ENCODE data around the gene UNC13B.
"Not testable (repeated sequence)": the region's sequence is repeated elsewhere in the genome, so short reads cannot be mapped to it uniquely, and the experiment has no call there.

The UNC13B gene

GRCh38 chr9:35229066-35229778 lies 67.4 kb downstream of the UNC13B start:
- DNase-seq, result no peak

- DNase-seq, result no peak
Measured at GRCh38 chr9:35229779-35230143, 68.0 kb downstream of the UNC13B start.

GRCh38 chr9:35232867-35233544 lies 71.2 kb downstream of the UNC13B start:
- DNase-seq, result no peak

GRCh38 chr9:35236692-35237091 lies 74.9 kb downstream of the UNC13B start:
- DNase-seq, result no peak

GRCh38 chr9:35237311-35237710 lies 75.5 kb downstream of the UNC13B start:
- DNase-seq, result no peak

- DNase-seq, result not testable (repeated sequence)
Measured at GRCh38 chr9:35245945-35246344, 84.1 kb downstream of the UNC13B start.

- no peak for DNase-seq
Measured at GRCh38 chr9:35253075-35253474, 91.3 kb downstream of the UNC13B start.

- DNase-seq, result no peak
Measured at GRCh38 chr9:35254237-35254636, 92.4 kb downstream of the UNC13B start.

- DNase-seq, result no peak
Measured at GRCh38 chr9:35254984-35255857, 93.4 kb downstream of the UNC13B start.

GRCh38 chr9:35257986-35258659 lies 96.3 kb downstream of the UNC13B start:
- no peak for DNase-seq

- peak; percentile 56 for DNase-seq
Measured at GRCh38 chr9:35258660-35259474, 97.1 kb downstream of the UNC13B start.

- DNase-seq, result no peak
Measured at GRCh38 chr9:35260186-35260585, 98.4 kb downstream of the UNC13B start.

- DNase-seq, result no peak
Measured at GRCh38 chr9:35262064-35262463, 100.3 kb downstream of the UNC13B start.

GRCh38 chr9:35267710-35268109 lies 105.9 kb downstream of the UNC13B start:
- DNase-seq, result no peak

GRCh38 chr9:35269919-35270318 lies 108.1 kb downstream of the UNC13B start:
- no peak for DNase-seq

GRCh38 chr9:35271637-35272036 lies 109.8 kb downstream of the UNC13B start:
- no peak for DNase-seq

- DNase-seq, result no peak
Measured at GRCh38 chr9:35272989-35273388, 111.2 kb downstream of the UNC13B start.

GRCh38 chr9:35273591-35273990 lies 111.8 kb downstream of the UNC13B start:
- DNase-seq, result no peak

- no peak for DNase-seq
Measured at GRCh38 chr9:35274993-35275392, 113.2 kb downstream of the UNC13B start.

- DNase-seq, result no peak
Measured at GRCh38 chr9:35277171-35277520, 115.3 kb downstream of the UNC13B start.

- no peak for DNase-seq
Measured at GRCh38 chr9:35277628-35278359, 116.0 kb downstream of the UNC13B start.

GRCh38 chr9:35279946-35280345 lies 118.1 kb downstream of the UNC13B start:
- DNase-seq, result no peak

Data from NCI-H1105 treated with DMSO at 0.1 percent for 48 hours (cell line).